HepG2 (cell line): Measurements from ENCODE around the gene RNF208. TPM values are rescaled to one million over a fixed set of nuclear protein-coding genes. Genes with fewer than 3 reads are reported as not detected.
A peak's percentile ranks its signal among the peaks of the same experiment; 100 is the strongest.

Experiments
- ATF5 ChIP-seq: sonication (generic); formaldehyde crosslinking; IDR thresholded peaks from 2 replicates; pipeline ENCODE4 v1.4.0; 2020; ENCODE audit warnings: mild to moderate bottlenecking, low read depth, missing genetic modification reagents
- CREM ChIP-seq, 2 experiments: sonication (generic) in 1 of 2; formaldehyde crosslinking in 1 of 2; IDR thresholded peaks; 2 replicates each; pipeline versions ENCODE4 v1.4.0 to v1.6.1; 2016 to 2020; ENCODE audit warnings: antibody characterized with exemption in 1 of 2, mild to moderate bottlenecking in 1 of 2, missing genetic modification reagents in 1 of 2
- DPF2 ChIP-seq: sonication (generic); formaldehyde crosslinking; IDR thresholded peaks from 2 replicates; pipeline ENCODE4 v1.4.0; 2020; ENCODE audit warnings: mild to moderate bottlenecking, low read depth, missing genetic modification reagents, borderline replicate concordance
- HOXA3 ChIP-seq: sonication (generic); formaldehyde crosslinking; IDR thresholded peaks from 2 replicates; pipeline ENCODE4 v1.5.0; 2020; ENCODE audit warnings: missing genetic modification reagents
- KLF6 ChIP-seq: IDR thresholded peaks from 2 replicates; pipeline ENCODE4 v1.8.0; 2016; ENCODE audit warnings: missing biosample characterization, missing genetic modification reagents
- MTERF4 ChIP-seq: sonication (generic); formaldehyde crosslinking; IDR thresholded peaks from 2 replicates; pipeline ENCODE4 v1.8.0; 2023; ENCODE audit warnings: mild to moderate bottlenecking, missing genetic modification reagents
- NFE2L2 ChIP-seq: fragments of 150-350 bp; IDR thresholded peaks from 2 replicates; pipeline ENCODE4 v1.6.1; 2014; ENCODE audit warnings: low read length
- PHF20 ChIP-seq: sonication (generic); formaldehyde crosslinking; IDR thresholded peaks from 2 replicates; pipeline ENCODE4 v1.5.0; 2020; ENCODE audit warnings: mild to moderate bottlenecking, missing genetic modification reagents
- PRDM4 ChIP-seq: sonication (generic); formaldehyde crosslinking; IDR thresholded peaks from 2 replicates; pipeline ENCODE4 v1.9.0; 2021; ENCODE audit warnings: missing genetic modification reagents, borderline replicate concordance
- RBM39 ChIP-seq: fragments of 200-400 bp; formaldehyde crosslinking; IDR thresholded peaks from one replicate; pipeline ENCODE4 v1.6.1; 2018; ENCODE audit warnings: antibody characterized with exemption, mild to moderate bottlenecking, low read depth, low read length; ENCODE audit not compliant: poor library complexity, severe bottlenecking
- THAP11 ChIP-seq: IDR thresholded peaks from 2 replicates; pipeline ENCODE4 v1.6.1; 2016; ENCODE audit warnings: missing biosample characterization, missing genetic modification reagents
- ZBED4 ChIP-seq: sonication (generic); formaldehyde crosslinking; IDR thresholded peaks from 2 replicates; pipeline ENCODE4 v1.4.0; 2020; ENCODE audit warnings: missing genetic modification reagents, borderline replicate concordance
- ZBTB4 ChIP-seq: sonication (generic); formaldehyde crosslinking; IDR thresholded peaks from 2 replicates; pipeline ENCODE4 v1.4.0; 2020; ENCODE audit warnings: missing genetic modification reagents, mild to moderate bottlenecking, borderline replicate concordance
- ZFYVE20 ChIP-seq: sonication (generic); formaldehyde crosslinking; IDR thresholded peaks from 2 replicates; pipeline ENCODE4 v1.8.0; 2023; ENCODE audit warnings: low read depth, mild to moderate bottlenecking, moderate library complexity, missing genetic modification reagents, borderline replicate concordance
- ZNF496 ChIP-seq: sonication (generic); formaldehyde crosslinking; IDR thresholded peaks from 2 replicates; pipeline ENCODE4 v1.8.1; 2023; ENCODE audit warnings: mild to moderate bottlenecking, moderate library complexity, missing genetic modification reagents; ENCODE audit not compliant: insufficient replicate concordance
- ZNF562 ChIP-seq: sonication (generic); formaldehyde crosslinking; IDR thresholded peaks from 2 replicates; pipeline ENCODE4 v1.8.0; 2022; ENCODE audit warnings: missing genetic modification reagents, borderline replicate concordance
- ZNF772 ChIP-seq: sonication (generic); formaldehyde crosslinking; IDR thresholded peaks from 2 replicates; pipeline ENCODE4 v1.5.0; 2020; ENCODE audit warnings: mild to moderate bottlenecking, missing genetic modification reagents
- polyA plus RNA-seq, 8 experiments: library from polyadenylated mRNA; depleted of rRNA in 3 of 8; stranded (reverse) in 7 of 8; unstranded in 1 of 8; fragments of >200 nt; fragmentation: Illumina TruSeq in 4 of 8; extraction: Trizol in 4 of 8; gene quantifications; 2 replicates each; pipeline versions ENCODE4 v1.2.1 to v1.2.3, GENCODE V29; 2011 to 2016; ENCODE audit warnings: low read depth in 4 of 8, missing spikeins in 1 of 8, mixed read lengths in 1 of 8; ENCODE audit not compliant: insufficient read depth in 1 of 8
- total RNA-seq, 5 experiments: library from RNA; depleted of rRNA; stranded (reverse); fragments of >200 nt; fragmentation: Illumina TruSeq; extraction: Trizol; gene quantifications; 2 replicates each; pipeline ENCODE4 v1.2.3, GENCODE V29; 2016; ENCODE audit warnings: low read depth in 1 of 5

RNF208 gene
- total and polyA plus RNA-seq, 2 of the 13 experiments (the other 11 are each of a cell fraction or from before 2014, with no cell fraction given), result 1.6 to 2.1 TPM

- TF ChIP-seq PRDM4 (no peak), ZNF772 (CRISPR knock-in tag) (no peak), CREM (IDR thresholded peaks at IDR 0.05) (no peak), CREM (CRISPR knock-in tag; IDR thresholded peaks at IDR 0.05) (no peak), DPF2 (CRISPR knock-in tag) (no peak), PHF20 (CRISPR knock-in tag) (no peak; the same call in 1 of the 2 replicates), ZBED4 (no peak), RBM39 (peak; percentile 28), ZNF562 (CRISPR knock-in tag) (no peak), HOXA3 (no peak; the same call in 1 of the 2 replicates), ZNF496 (CRISPR knock-in tag) (no peak), ATF5 (CRISPR knock-in tag) (no peak), ZBTB4 (CRISPR knock-in tag) (no peak), NFE2L2 (no peak), KLF6 (CRISPR knock-in tag) (0 out of 2 replicates have a peak, but pooled peaks have one; percentile 17), ZFYVE20 (CRISPR knock-in tag) (no peak), MTERF4 (CRISPR knock-in tag) (no peak), THAP11 (no peak)
These were observed 33.5 kb upstream of the RNF208 start (continued) for GRCh38 chr9:137255448-137256114.
